Panc1 (cell line): ENCODE measurements around the gene NT5C1A. TPM values are rescaled to one million over a fixed set of nuclear protein-coding genes. Genes with fewer than 3 reads are reported as not detected.

Source experiments
- ATAC-seq: fragments of 200-7000 bp; cut with Tn5 transposase; 2 replicates; pipeline ENCODE4 v1.9.1; 2020; ENCODE audit warnings: mild to moderate bottlenecking, moderate library complexity
- BruUV-seq: library from RNA; stranded (reverse); fragments of 400-500 nt; replicated peaks from 2 replicates; lab custom pipeline; 2021; lab: Mats Ljungman, UMichigan
- CTCF ChIA-PET: fragments of 300-600 bp; sonication (Branson Sonifier 250); formaldehyde crosslinking; loops from one replicate; lab custom pipeline; 2022; ENCODE audit warnings: antibody characterized with exemption; lab: Charles Lee
- POLR2A ChIA-PET: fragments of 300-600 bp; sonication (Branson Sonifier 250); formaldehyde crosslinking; loops from one replicate; lab custom pipeline; 2022; ENCODE audit warnings: antibody characterized with exemption; lab: Charles Lee
- DNase-seq: peaks from one replicate; pipeline ENCODE4 v3.0.0-alpha.2; 2010; ENCODE audit warnings: low read depth, low spot score
- H3K27ac ChIP-seq: 2 replicates; pipeline ENCODE4 v1.5.1; 2011; ENCODE audit warnings: mild to moderate bottlenecking, low read length, inconsistent platforms
- H3K27me3 ChIP-seq: fragments of 200-500 bp; sonication (Bioruptor generic); 2 replicates; pipeline ENCODE4 v1.6.0; 2014; ENCODE audit warnings: low read length, inconsistent platforms; ENCODE audit not compliant: control insufficient read depth, insufficient read depth
- H3K36me3 ChIP-seq: fragments of 200-500 bp; sonication (Bioruptor generic); 2 replicates; pipeline ENCODE4 v1.5.1; 2014; ENCODE audit warnings: inconsistent platforms, mild to moderate bottlenecking, low read length, moderate library complexity; ENCODE audit not compliant: control insufficient read depth, insufficient read depth
- H3K4me1 ChIP-seq: 2 replicates; pipeline ENCODE4 v1.5.1; 2011; ENCODE audit warnings: inconsistent platforms, mild to moderate bottlenecking, low read length, moderate library complexity; ENCODE audit not compliant: control insufficient read depth, insufficient read depth
- H3K4me3 ChIP-seq, 2 experiments: 2 replicates each; pipeline ENCODE4 v1.5.1; 2011 to 2012; ENCODE audit warnings: low read depth in 2 of 2, low read length in 2 of 2, mild to moderate bottlenecking in 2 of 2, inconsistent platforms in 1 of 2, moderate library complexity in 1 of 2
- H3K9me3 ChIP-seq: fragments of 200-500 bp; sonication (Bioruptor generic); 2 replicates; pipeline ENCODE4 v1.5.1; 2014; ENCODE audit warnings: low read depth, mild to moderate bottlenecking, inconsistent platforms, low read length, moderate library complexity; ENCODE audit not compliant: control insufficient read depth, insufficient read depth
- CTCF ChIP-seq: fragments of 450-650 bp; IDR thresholded peaks from 2 replicates; pipeline ENCODE4 v1.5.1; 2017; ENCODE audit warnings: mild to moderate bottlenecking
- POLR2AphosphoS5 ChIP-seq: IDR thresholded peaks from 2 replicates; pipeline ENCODE4 v1.6.1; 2012; ENCODE audit warnings: mild to moderate bottlenecking, low read depth, low read length, moderate library complexity
- REST ChIP-seq, 2 experiments: IDR thresholded peaks; 2 replicates each; pipeline ENCODE4 v1.6.1; 2011 to 2012; ENCODE audit warnings: low read depth in 2 of 2, control low read depth in 1 of 2, low read length in 1 of 2, mild to moderate bottlenecking in 1 of 2, moderate library complexity in 1 of 2; ENCODE audit not compliant: insufficient read depth in 1 of 2
- SIN3A ChIP-seq: IDR thresholded peaks from 2 replicates; pipeline ENCODE4 v1.6.1; 2012; ENCODE audit warnings: low read depth, mild to moderate bottlenecking, low read length, moderate library complexity, borderline replicate concordance; ENCODE audit not compliant: insufficient read depth
- TCF7L2 ChIP-seq: IDR thresholded peaks from 2 replicates; pipeline ENCODE4 v1.6.1; 2011; ENCODE audit warnings: mild to moderate bottlenecking, low read depth, low read length, inconsistent platforms
- in situ Hi-C: cut with HindIII; loops from 2 replicates; pipeline ENCODE4 v1.10.0; 2016; ENCODE audit warnings: low sequenced_read_pairs, low pct_unique_long_range_greater_than_20kb
- intact Hi-C: fragments of 100-400 bp; cut with micrococcal nuclease; formaldehyde crosslinking; loops from one replicate; pipeline ENCODE4 v1.10.0; 2022; ENCODE audit not compliant: unreplicated experiment
- total RNA-seq: library from RNA; stranded (reverse); gene quantifications from one replicate; pipeline ENCODE4 v1.2.1, GENCODE V29; 2021; ENCODE audit not compliant: unreplicated experiment

Gene NT5C1A
- total RNA-seq, 1 experiment from 2014 or later = not detected

GRCh38 chr1:39623053-39623452 lies 48.9 kb downstream of the NT5C1A start:
- DNase-seq (no peak), ATAC-seq (no peak)
- TF ChIP-seq TCF7L2 (no peak), REST (IDR thresholded peaks at IDR 0.05; ENCODE audit: insufficient read depth in 1 of 2, low read depth in 2 of 2, low read length in 1 of 2) (no peak), SIN3A (no peak), POLR2AphosphoS5 (no peak), CTCF (no peak)
- Histone ChIP-seq H3K4me3 (no peak overlapping the region), H3K4me1 (no peaks in the 10 kb centered on the region), H3K36me3 (no peaks in the 10 kb centered on the region), H3K27ac (no peak overlapping the region), H3K9me3 (no peaks in the 10 kb centered on the region), H3K27me3 (no peaks in the 10 kb centered on the region)
- CTCF ChIA-PET = no interaction called here
- in situ Hi-C loops (no loop called here), intact Hi-C loops (no loop called here)
- POLR2A ChIA-PET = no interaction called here
- BruUV-seq = no TSS peak

- intact Hi-C loops (no loop called here), in situ Hi-C loops (no loop called here)
- Histone ChIP-seq H3K36me3 (no peaks in the 10 kb centered on the region), H3K4me3 (no peak overlapping the region), H3K9me3 (no peaks in the 10 kb centered on the region), H3K4me1 (no peaks in the 10 kb centered on the region), H3K27me3 (no peaks in the 10 kb centered on the region), H3K27ac (no peak overlapping the region)
- TF ChIP-seq POLR2AphosphoS5 (no peak), SIN3A (no peak), TCF7L2 (no peak), CTCF (no peak), REST (IDR thresholded peaks at IDR 0.05; ENCODE audit: insufficient read depth in 1 of 2, low read depth in 2 of 2, low read length in 1 of 2) (no peak)
- CTCF ChIA-PET = no interaction called here
- BruUV-seq = no TSS peak
- ATAC-seq = no peak
- no peak for DNase-seq
- POLR2A ChIA-PET = no interaction called here
Measured at GRCh38 chr1:39622427-39622826, 49.5 kb downstream of the NT5C1A start.
